Measurements from ENCODE around the gene RPL13.

GRCh38 chr16:89561884-89562599 is 1.6 kb downstream of the RPL13 start:
- TF ChIP-seq CTCF (IDR thresholded peaks at IDR 0.05) = no peak
- TF ChIP-seq POLR2A (IDR thresholded peaks at IDR 0.05) = no peak

Data from esophagus squamous epithelium (tissue), 4 donors.